Stimulated activated CD4-positive, alpha-beta T cell treated with anti-CD3 and anti-CD28 coated beads, TNF-alpha, amount 100 ng/mL, for 48 hours (primary cell): ENCODE data around the gene CCDC39.
"Not testable (repeated sequence)": the region's sequence is repeated elsewhere in the genome, so short reads cannot be mapped to it uniquely, and the experiment has no call there.

ENCODE experiments used
- DNase-seq, 3 donors: peaks; one replicate each; pipeline ENCODE4 v3.0.0-alpha.2; 2020; ENCODE audit warnings: low read depth in 3 of 3

Gene CCDC39

DNA sequence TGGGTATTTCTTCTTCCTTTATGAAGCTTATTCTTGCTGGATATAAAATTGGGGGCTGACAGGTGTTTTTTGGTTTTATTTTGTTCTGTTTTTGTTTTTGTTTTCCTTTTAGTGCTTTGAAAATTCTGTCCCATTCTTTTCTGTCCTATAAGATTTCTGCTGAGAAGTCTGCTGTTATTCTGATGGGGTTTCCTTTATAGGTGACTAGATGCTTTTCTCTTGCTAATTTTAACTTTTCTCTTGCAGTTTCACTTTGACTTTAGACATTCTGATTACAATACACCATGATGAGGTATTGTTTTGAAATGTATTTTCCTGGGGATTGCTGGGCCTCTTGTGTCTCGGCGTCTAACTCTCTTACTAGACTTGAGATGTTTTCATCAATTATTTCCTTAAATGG lies 54.6 kb downstream of the CCDC39 start:
- DNase-seq, result no peak

DNA sequence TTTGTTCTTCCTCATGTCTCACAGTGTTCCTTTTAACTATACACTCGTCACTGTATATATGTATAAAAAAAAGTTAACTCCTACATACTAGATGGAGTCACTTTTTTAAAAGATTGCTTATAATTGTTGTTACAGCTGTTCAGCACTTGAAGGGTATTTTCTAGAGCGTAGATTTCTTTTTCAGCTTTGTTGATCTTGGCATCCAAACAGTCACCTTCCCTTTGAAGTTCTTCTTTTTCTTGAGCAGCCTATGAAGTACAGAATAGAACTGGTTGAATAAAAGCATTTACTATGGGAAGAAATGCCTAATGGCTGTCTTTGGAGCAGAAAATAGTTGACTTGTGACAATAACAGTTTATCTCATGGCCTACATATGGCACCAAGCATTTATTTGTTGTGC lies 59.6 kb downstream of the CCDC39 start:
- DNase-seq, result no peak

DNA sequence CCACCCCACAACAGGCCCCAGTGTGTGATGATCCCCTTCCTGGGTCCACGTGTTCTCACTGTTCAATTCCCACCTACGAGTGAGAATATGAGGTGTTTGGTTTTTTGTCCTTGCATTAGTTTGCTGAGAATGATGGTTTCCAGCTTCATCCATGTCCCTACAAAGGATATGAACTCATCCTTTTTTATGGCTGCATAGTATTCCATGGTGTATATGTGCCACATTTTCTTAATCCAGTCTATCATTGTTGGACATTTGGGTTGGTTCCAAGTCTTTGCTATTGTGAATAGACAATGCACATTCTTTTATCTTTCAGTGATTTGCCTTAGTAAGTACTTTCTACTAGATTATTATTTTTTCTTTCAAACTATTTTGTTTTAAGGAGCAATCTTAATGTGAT lies 60.7 kb downstream of the CCDC39 start:
- DNase-seq, result not testable (repeated sequence)

DNA sequence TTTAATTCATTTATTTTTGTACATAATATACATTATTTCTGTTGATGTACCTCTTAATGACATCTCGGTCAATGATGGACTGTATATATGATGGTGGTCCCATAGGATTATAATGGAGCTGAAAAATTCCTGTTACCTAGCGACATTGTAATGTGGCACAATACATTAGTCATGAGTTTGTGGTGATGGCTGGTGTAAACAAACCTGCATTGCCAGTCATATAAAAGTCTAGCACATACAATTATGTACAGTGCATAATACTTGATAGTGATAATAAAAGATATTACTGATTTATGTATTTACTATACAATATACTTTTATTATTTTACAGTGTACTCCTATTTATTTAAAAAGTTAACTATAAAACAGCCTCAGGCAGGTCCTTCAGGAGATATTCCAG lies 62.2 kb downstream of the CCDC39 start:
- no peak for DNase-seq

DNA sequence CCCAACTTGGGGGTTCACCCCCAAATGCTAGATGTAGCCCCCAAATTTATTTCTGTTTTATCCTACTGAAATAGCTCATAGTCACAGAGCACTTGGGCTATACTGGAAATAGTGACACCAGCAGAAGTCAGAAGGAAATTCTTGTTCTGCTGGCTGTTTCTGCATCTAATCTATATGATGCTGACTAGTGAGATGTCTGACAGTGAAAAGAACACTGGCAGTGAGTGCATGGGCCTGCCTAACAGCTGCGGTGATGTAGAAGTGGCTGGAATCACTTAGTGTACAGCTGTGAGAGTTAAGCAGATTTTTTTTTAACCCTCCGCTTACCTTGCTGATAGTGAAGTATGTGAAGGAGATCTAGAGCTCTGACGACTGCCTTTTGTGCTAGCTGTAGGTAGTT lies 63.3 kb downstream of the CCDC39 start:
- no peak for DNase-seq

DNA sequence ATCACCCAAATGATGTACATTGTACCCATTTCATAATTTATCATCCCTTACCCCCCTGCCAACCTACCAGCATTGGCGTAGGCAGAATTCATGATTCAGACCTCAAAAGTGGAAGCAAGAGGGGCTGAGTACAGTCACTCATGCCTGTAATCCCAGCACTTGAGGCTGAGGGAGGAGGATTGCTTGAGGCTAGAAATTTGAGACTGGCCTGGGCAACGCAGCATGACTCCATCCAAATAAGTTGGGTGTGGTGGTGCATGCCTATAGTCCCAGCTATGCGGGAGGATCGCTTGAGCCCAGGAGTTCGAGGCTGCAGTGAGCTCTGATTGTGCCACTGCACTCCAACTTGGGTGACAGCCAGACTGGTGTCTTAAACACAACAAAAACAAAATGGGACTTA lies 66.9 kb downstream of the CCDC39 start:
- DNase-seq, result no peak

DNA sequence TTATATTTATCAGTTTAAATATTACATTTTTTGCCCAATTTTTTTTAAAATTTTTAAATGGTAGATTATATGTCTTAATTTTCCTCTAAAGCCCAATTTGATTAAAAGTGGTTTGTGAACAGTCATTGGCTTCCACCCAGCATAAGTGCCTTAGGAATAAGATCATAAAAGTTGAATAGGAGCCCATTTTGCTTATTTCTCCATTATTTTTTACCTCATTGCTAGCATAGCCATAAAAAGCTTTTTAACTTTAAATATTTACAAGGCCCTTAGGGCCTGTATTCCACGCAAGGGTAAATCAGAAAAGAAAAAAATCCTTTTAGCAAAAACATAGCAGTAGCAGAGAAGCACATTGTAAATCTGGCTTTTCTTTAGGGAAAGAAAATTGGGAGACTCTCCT lies 68.3 kb downstream of the CCDC39 start:
- DNase-seq, result no peak

DNA sequence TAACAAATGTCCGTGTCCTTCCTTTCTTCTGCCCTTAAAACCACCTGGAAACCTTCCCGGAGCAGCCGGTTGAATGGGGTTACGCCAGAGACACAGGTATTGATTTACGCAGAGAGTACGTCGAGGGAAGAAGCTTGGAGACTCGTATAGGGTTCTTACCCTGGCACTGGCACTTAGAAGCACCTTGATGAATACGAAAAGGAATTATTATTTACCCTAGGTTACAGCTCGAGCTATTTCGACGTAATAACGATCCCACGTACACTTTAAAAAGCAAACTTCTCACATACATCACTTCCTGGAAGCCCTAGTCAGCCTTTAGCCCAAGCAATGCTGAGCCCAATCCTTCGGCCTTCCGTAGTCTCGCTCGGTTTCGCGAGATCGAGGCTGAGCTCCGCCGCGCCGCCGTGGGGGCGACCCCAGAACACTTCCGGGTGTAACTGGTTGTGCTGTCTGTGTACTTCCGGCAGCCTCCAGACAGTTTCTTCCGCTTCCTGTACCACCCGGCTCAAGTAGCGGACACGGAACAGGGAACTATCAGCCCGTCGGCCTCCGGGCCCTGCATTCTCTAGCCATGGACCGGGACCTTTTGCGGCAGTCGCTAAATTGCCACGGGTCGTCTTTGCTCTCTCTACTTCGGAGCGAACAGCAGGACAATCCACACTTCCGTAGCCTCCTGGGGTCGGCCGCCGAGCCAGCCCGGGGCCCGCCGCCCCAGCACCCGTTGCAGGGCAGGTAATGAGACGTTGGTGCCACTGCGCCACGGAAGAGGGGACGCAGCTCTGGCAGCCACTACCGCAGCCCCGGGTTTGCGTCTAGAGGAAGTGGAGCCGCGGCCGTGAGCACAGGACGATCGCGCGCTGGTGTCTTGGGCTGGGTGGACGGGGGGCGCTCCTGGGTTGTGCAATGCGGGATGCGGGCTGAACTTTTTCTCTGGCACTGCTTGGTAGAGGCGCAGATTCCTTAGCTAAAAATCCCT lies 77.3 kb downstream of the CCDC39 start, which contains the start of gene TTC14:
Gene TTC14, plus strand, starts transcription at position 476 of the 979 bp plus-strand sequence. Its CDS starts 99 bp downstream, at position 575.
- peak; percentile 80 to 91 (median 88) for DNase-seq

DNA sequence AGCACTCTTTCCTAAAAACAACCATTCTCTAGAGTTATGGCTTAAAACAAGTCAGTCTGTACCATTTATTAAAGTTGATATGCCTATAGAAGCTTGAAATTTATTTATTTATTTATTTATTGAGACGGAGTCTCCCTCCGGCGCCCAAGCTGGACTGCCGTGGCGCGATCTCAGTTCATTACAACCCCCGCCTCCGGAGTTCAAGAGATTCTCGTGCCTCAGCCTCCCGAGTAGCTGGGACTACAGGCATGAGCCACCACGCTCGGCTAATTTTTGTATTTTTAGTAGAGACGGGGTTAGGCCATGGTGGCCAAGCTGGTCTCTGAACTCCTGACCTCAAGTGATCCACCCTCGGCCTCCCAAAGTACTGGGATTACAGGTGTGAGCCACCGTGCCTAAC lies 78.8 kb downstream of the CCDC39 start:
- DNase-seq, result no peak

DNA sequence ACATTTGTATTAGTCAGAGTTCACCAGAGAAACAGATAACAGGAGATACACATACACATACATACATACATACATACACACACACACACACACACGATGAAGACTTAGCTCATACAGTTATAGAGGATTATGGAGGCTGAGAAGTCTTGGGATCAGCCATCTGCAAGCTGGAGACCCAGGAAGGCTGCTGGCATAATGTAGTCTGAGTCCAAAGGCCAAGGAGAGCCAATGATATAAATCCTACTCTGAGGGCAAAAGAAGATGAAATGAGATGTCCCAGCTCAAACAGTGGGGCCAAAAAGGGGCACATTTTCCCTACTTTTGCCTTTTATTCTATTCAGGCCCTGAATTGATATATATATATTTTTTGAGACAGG lies 83.7 kb downstream of the CCDC39 start:
- DNase-seq, result no peak

DNA sequence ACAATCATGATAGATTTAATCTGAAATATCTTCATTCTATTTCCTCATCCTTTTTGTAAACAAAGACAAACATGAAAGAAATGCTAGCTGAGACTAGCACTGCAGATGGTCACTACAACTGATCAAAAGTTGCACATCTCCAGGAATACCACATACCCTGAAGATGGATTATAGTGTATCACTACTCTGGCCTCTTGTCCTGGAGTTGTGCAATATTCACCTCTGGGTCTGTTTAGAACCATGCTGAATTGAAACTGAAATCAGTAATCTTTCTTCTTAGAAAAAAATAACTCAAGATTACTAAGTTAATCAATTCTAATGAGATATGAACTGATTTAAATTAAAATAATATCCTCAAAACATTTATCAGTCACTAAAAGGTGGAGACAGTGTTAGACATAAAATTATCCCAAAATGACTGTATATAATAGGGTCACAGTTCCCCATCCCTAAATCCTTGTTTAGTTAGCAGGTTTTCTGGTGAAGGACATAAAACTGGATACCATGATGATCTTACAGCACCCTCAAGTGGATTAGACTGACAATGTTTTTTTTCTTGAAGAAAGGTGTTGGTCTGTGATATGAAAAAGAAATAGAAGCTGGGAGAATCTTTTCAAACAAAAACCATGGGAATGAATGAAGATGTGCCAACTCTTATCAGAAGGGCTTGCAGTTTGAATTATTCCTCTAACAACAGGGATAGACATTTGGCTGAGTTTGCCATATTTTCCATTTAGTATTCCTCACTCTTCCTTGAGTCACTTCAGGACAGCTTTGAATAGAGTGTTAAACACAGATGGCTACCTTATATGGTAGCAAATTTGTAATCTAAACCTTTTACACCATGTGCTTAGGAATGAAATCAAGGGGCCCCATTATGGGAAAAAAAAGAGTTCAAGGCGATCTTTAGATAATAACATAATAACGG lies 84.4 kb downstream of the CCDC39 start:
- no peak for DNase-seq

DNA sequence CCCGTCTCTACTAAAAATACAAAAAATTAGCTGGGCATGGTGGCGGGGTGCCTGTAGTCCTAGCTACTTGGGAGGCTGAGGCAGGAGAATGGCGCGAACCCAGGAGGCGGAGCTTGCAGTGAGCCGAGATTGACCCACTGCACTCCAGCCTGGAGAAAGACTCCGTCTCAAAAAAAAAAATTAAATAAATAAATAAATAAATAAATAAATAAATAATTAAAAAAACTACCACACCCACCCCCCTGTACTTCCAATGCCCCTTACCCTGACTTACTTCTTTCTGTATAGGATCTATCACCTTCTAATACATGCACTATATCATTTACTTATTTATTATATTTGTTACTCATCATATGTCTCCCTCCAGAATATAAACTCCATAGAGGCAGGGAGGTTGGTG lies 85.7 kb downstream of the CCDC39 start:
- not testable (repeated sequence) for DNase-seq

DNA sequence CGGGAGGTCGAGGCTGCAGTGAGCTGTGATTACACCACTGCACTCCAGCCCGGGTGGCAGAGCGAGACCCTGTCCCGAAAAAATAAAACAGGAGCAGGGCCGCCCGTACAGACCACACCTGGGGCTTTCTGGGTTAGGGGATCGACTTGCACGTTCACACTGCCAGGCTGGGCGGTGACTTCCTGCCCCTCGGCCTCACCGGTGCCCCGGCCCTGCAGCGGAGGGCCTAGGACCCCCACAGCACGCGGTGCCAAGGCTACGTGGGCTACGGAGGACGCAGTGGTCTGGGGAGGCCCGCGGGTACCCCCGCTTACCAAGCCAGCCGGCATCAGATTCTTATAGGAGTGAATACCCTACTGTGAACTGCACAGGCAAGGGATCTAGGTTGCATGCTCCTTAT lies 88.9 kb downstream of the CCDC39 start:
- DNase-seq, result no peak

DNA sequence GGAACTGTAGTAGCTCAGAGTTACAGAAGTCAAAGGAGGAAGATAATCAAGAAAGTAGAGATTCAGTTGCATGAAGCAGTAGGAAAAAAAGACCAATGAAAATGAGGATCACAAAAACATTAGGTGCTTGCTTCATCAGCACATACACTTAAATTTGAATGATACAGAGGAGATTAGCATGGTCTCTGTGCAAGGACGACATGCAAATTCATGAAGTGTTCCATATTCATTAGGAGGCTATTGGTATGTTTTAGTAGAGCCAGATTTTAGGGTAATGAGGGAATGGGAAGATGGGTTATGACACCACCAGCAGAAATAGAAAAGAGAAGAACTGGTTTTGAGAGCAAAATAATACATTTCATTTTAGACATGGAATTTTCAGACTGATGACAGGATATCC lies 98.4 kb downstream of the CCDC39 start:
- DNase-seq, result no peak

DNA sequence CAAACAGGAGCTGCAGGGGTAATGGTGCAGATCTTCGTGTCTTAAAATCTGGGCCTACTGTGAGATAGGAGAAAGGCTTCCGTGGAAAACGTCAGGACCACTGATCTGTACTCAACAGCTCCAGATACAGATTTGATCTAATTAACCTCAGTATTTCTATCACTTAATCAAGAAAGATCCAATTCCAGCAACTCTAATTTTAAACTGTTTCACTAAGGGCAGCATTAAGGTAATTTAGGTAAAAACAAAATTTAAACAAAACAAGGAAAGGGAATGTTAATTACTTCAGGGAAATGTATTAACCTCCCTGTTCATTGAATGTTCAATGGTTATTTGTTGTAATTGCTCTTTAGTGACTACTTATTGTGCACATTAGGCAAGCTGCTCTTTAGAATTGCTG lies 103.7 kb downstream of the CCDC39 start:
- DNase-seq, result no peak

DNA sequence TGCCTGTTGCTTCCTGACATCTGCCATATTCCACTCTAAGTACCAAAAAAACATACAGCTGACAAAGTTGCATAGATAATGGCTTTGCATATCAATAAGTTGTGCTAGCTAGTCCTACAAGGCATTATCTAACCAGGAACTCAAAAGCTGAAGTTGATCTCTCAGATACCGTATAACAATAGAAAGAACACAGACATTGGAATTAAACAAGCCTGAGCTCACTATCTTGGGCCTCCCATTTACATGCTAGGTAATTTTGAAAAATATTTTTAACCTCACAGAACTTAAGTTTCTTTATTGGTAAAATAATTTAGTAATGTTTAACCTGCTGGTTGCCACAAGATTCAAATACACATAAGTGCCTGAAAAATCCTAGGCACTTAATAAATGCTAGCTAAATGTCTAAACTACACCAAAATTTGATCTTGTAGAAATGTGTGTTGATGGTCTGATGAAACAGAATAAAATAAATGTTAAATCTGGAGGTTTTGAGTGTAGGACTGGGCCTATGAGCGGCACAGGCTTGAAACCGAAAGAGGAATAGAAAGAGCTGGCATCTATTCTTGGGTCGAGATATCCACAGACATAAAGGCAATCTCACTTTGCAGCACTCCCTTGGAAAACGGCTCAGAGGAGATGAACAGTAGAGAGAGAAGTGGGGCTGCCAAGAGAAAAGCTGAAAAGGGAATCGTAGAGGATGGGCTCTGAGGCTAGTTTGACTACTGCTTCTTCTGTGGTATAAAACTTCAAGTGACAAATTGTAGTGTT lies 107.3 kb downstream of the CCDC39 start:
- no peak for DNase-seq

DNA sequence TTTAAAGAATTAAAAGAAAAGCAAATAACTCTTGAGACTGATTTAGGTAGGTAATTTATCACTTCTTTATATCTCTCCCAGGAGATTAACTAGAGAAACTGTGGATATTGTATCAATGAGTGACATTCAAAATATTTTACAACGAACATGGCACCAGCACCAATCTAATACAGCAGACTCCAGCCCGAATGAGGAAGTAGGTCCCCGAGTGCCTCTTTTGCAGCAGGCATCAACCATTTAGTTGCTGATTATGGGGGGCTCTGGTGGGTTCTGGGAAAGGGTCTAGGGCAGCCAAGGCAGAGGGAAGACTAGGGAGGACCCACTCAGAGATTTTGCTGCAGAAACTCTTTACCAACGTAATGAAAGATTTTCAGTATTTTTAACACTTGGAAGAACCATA lies 109.1 kb downstream of the CCDC39 start:
- no peak for DNase-seq

DNA sequence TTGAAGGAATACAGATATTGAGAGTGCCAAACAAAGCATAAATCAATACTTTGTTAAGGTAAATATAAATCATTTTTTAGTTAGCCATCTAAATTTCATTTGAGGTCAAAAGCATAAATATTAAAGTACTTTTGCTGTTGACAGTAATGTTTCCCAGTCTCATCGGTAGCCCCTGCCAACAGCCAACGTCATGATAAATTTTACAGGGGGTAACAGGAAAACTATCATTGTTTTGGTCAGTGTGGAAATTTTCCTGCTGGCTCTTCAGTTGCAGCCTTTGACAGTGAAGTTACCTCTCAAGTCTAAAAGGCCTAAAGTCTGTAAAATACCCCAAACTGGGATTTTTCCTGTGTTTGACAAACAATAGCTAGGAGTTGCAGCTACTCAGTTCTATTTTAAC lies 114.6 kb downstream of the CCDC39 start:
- DNase-seq, result no peak
